Keratinocyte (primary cell): ENCODE measurements around the gene HCN3. TPM values are rescaled to one million over a fixed set of nuclear protein-coding genes. Genes with fewer than 3 reads are reported as not detected.

ENCODE experiments used
- DNase-seq: peaks from one replicate; pipeline ENCODE4 v3.0.0-alpha.2; 2011; ENCODE audit warnings: low read depth, missing footprints, low spot score
- FAIRE-seq: peaks from 2 replicates; lab custom pipeline; 2011; peaks lifted over from hg19 to GRCh38; lab: Jason Lieb, UNC
- H2AFZ ChIP-seq: 2 replicates; pipeline ENCODE4 v1.6.0; 2012; ENCODE audit warnings: low read length, control low read depth, inconsistent platforms; ENCODE audit not compliant: control insufficient read depth
- H3K27ac ChIP-seq: 2 replicates; pipeline ENCODE4 v1.5.1; 2011; ENCODE audit warnings: low read length; ENCODE audit not compliant: control insufficient read depth, insufficient read depth
- H3K27me3 ChIP-seq: 3 replicates; pipeline ENCODE4 v1.6.0; 2011; ENCODE audit warnings: low read length; ENCODE audit not compliant: control insufficient read depth, insufficient read depth; ENCODE audit errors: extremely low read depth
- H3K36me3 ChIP-seq, 2 experiments: 2 replicates in 1 of 2; 3 replicates in 1 of 2; pipeline ENCODE4 v1.5.1; 2011; ENCODE audit warnings: low read length in 2 of 2, mild to moderate bottlenecking in 1 of 2; ENCODE audit not compliant: control insufficient read depth in 2 of 2, insufficient read depth in 2 of 2; ENCODE audit errors: extremely low read depth in 1 of 2
- H3K4me1 ChIP-seq: 3 replicates; pipeline ENCODE4 v1.5.1; 2011; ENCODE audit warnings: low read length; ENCODE audit not compliant: control insufficient read depth, insufficient read depth; ENCODE audit errors: extremely low read depth
- H3K4me2 ChIP-seq: 3 replicates; pipeline ENCODE4 v1.6.0; 2011; ENCODE audit warnings: low read depth, low read length; ENCODE audit not compliant: control insufficient read depth, insufficient read depth; ENCODE audit errors: extremely low read depth
- H3K4me3 ChIP-seq, 3 experiments: fragments of 200-600 bp in 1 of 3; sonication (generic) in 1 of 3; 2 replicates in 2 of 3; 3 replicates in 1 of 3; pipeline ENCODE4 v1.5.1; 2011 to 2016; ENCODE audit warnings: low read length in 3 of 3, mild to moderate bottlenecking in 3 of 3, control low read depth in 2 of 3, inconsistent platforms in 1 of 3, low read depth in 1 of 3, mixed read lengths in 1 of 3, mixed run types in 1 of 3, moderate library complexity in 1 of 3; ENCODE audit not compliant: control insufficient read depth in 2 of 3, insufficient read depth in 2 of 3; ENCODE audit errors: extremely low read depth in 1 of 3
- H3K79me2 ChIP-seq: 2 replicates; pipeline ENCODE4 v1.6.0; 2012; ENCODE audit warnings: low read length; ENCODE audit not compliant: control insufficient read depth, insufficient read depth
- H3K9ac ChIP-seq: 3 replicates; pipeline ENCODE4 v1.6.0; 2011; ENCODE audit warnings: low read length; ENCODE audit not compliant: control insufficient read depth, insufficient read depth; ENCODE audit errors: extremely low read depth
- H3K9me1 ChIP-seq: 3 replicates; pipeline ENCODE4 v1.6.0; 2011; ENCODE audit warnings: low read length; ENCODE audit not compliant: control insufficient read depth, insufficient read depth; ENCODE audit errors: extremely low read depth
- H3K9me3 ChIP-seq: 2 replicates; pipeline ENCODE4 v1.5.1; 2012; ENCODE audit warnings: low read depth, low read length; ENCODE audit not compliant: control insufficient read depth
- H4K20me1 ChIP-seq: 3 replicates; pipeline ENCODE4 v1.6.0; 2011; ENCODE audit warnings: low read length; ENCODE audit not compliant: control insufficient read depth, insufficient read depth; ENCODE audit errors: extremely low read depth
- EZH2 ChIP-seq: IDR thresholded peaks from one replicate; pipeline ENCODE4 v1.6.1; 2012; ENCODE audit warnings: inconsistent platforms, mild to moderate bottlenecking, low read length, moderate library complexity
- dilution Hi-C: fragments of 300-500 bp; cut with MboI; formaldehyde crosslinking; loops from one replicate; pipeline ENCODE4 v1.7.0; 2020; ENCODE audit warnings: low sequenced_read_pairs; ENCODE audit not compliant: extremely low pct_ligation_motif_present
- polyA plus RNA-seq, 5 experiments: library from polyadenylated mRNA; depleted of rRNA in 3 of 5; stranded (reverse) in 3 of 5; stranded (forward) in 1 of 5; unstranded in 1 of 5; fragments of >200 nt; gene quantifications; 1 replicate in 1 of 5; 2 replicates in 3 of 5; 3 replicates in 1 of 5; pipeline versions ENCODE4 v1.2.1 to v1.2.3, GENCODE V29; 2011 to 2012; ENCODE audit warnings: missing spikeins in 2 of 5, low read depth in 1 of 5, low replicate concordance in 1 of 5
- TF ChIP-seq, protein P1 (sequence below), 3 experiments: IDR thresholded peaks in 1 of 3; conservative IDR thresholded peaks in 1 of 3; optimal IDR thresholded peaks in 1 of 3; 2 replicates in 2 of 3; 3 replicates in 1 of 3; pipeline versions ENCODE3 to v1.5.1; 2011; ENCODE audit warnings: low read length in 3 of 3, mild to moderate bottlenecking in 3 of 3, moderate library complexity in 2 of 3, control low read depth in 1 of 3, inconsistent platforms in 1 of 3; ENCODE audit not compliant: insufficient read depth in 2 of 3; ENCODE audit errors: extremely low read depth in 1 of 3

HCN3 gene
- polyA plus RNA-seq, 1 donor (not counting 4 experiments of a cell fraction or from before 2014, with no cell fraction given): 3.0 TPM

- dilution Hi-C loops: no loop called here
- H3K9me3 ChIP-seq: no peaks in the 10 kb centered on the region
- peaks cover 10% of the 10 kb centered on the region for H3K4me1 ChIP-seq
- DNase-seq: no peak
- no peak overlapping the region for H2AFZ ChIP-seq
- peaks cover 3% of the 10 kb centered on the region for H4K20me1 ChIP-seq
- FAIRE-seq: no peak
- no peak overlapping the region for H3K27ac ChIP-seq
- no peak overlapping the region for H3K9ac ChIP-seq
- no peak overlapping the region for H3K4me2 ChIP-seq
- no peak overlapping the region for H3K4me3 ChIP-seq
- peaks cover 43 to 68% of the 10 kb centered on the region in 2 experiments for H3K36me3 ChIP-seq
- no peaks in the 10 kb centered on the region for H3K9me1 ChIP-seq
- peaks cover 37% of the 10 kb centered on the region for H3K79me2 ChIP-seq
- no peak for TF ChIP-seq EZH2
- TF ChIP-seq, protein P1, sequence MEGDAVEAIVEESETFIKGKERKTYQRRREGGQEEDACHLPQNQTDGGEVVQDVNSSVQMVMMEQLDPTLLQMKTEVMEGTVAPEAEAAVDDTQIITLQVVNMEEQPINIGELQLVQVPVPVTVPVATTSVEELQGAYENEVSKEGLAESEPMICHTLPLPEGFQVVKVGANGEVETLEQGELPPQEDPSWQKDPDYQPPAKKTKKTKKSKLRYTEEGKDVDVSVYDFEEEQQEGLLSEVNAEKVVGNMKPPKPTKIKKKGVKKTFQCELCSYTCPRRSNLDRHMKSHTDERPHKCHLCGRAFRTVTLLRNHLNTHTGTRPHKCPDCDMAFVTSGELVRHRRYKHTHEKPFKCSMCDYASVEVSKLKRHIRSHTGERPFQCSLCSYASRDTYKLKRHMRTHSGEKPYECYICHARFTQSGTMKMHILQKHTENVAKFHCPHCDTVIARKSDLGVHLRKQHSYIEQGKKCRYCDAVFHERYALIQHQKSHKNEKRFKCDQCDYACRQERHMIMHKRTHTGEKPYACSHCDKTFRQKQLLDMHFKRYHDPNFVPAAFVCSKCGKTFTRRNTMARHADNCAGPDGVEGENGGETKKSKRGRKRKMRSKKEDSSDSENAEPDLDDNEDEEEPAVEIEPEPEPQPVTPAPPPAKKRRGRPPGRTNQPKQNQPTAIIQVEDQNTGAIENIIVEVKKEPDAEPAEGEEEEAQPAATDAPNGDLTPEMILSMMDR (optimal IDR thresholded peaks at IDR 0.05 in 1 of 3, IDR thresholded peaks at IDR 0.05 in 1 of 3, conservative IDR thresholded peaks at IDR 0.05 in 1 of 3; ENCODE audit: extremely low read depth in 1 of 3, insufficient read depth in 2 of 3, low read length in 3 of 3): no peak
- no peaks in the 10 kb centered on the region for H3K27me3 ChIP-seq
These were observed 8.6 kb upstream of the HCN3 start for GRCh38 chr1:155268630-155269029.

- H2AFZ ChIP-seq: no peak overlapping the region
- peaks cover 3% of the 10 kb centered on the region for H4K20me1 ChIP-seq
- FAIRE-seq (no peak), DNase-seq (no peak)
- no peak overlapping the region for H3K27ac ChIP-seq
- no peak overlapping the region for H3K9ac ChIP-seq
- peaks cover 39 to 60% of the 10 kb centered on the region in 2 experiments for H3K36me3 ChIP-seq
- peaks cover 37% of the 10 kb centered on the region for H3K79me2 ChIP-seq
- H3K4me3 ChIP-seq: no peak overlapping the region
- H3K9me3 ChIP-seq: no peaks in the 10 kb centered on the region
- no peaks in the 10 kb centered on the region for H3K9me1 ChIP-seq
- H3K4me2 ChIP-seq: no peak overlapping the region
- peaks cover 12% of the 10 kb centered on the region for H3K4me1 ChIP-seq
- TF ChIP-seq, protein P1 (optimal IDR thresholded peaks at IDR 0.05 in 1 of 3, IDR thresholded peaks at IDR 0.05 in 1 of 3, conservative IDR thresholded peaks at IDR 0.05 in 1 of 3; ENCODE audit: extremely low read depth in 1 of 3, insufficient read depth in 2 of 3, low read length in 3 of 3): no peak
- TF ChIP-seq EZH2: no peak
- no peaks in the 10 kb centered on the region for H3K27me3 ChIP-seq
- dilution Hi-C loops: no loop called here
These were observed 7.9 kb upstream of the HCN3 start for GRCh38 chr1:155269381-155269780.
